CD4-positive, alpha-beta T cell treated with Interleukin-12 subunit alpha and Interleukin-12 subunit beta, for 1 hour (primary cell): ENCODE data around the gene FN1.

Experiments
- DNase-seq: peaks from one replicate; pipeline ENCODE4 v3.0.0-alpha.2; 2020

FN1 gene

DNA sequence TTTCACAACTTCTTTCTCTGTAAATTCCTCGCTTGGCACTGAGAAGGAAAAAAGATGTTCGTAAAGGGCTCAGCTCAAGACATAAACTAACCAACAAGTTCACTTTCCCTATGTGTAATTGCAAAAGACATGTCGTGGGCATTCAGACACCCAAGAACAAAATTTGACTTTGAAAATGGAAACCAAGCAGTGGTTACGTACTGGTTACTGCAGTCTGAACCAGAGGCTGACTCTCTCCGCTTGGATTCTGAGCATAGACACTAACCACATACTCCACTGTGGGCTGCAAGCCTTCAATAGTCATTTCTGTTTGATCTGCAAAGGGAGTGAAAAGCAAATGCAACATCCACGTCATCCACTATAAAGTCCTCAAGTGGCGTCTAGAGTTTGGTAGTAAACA lies 53.9 kb downstream of the FN1 start:
- no peak for DNase-seq

DNA sequence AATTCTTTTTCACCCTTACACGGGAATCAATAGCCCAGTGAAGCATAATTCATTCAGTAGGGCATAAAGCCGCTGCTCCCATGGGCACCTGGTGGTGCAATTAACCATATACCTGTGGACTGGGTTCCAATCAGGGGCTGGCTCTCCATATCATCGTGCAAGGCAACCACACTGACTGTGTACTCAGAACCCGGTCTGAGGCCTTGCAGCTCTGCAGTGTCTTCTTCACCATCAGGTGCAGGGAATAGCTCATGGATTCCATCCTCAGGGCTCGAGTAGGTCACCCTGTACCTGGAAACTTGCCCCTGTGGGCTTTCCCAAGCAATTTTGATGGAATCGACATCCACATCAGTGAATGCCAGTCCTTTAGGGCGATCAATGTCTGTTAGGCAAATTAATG lies 55.2 kb downstream of the FN1 start:
- DNase-seq = no peak

DNA sequence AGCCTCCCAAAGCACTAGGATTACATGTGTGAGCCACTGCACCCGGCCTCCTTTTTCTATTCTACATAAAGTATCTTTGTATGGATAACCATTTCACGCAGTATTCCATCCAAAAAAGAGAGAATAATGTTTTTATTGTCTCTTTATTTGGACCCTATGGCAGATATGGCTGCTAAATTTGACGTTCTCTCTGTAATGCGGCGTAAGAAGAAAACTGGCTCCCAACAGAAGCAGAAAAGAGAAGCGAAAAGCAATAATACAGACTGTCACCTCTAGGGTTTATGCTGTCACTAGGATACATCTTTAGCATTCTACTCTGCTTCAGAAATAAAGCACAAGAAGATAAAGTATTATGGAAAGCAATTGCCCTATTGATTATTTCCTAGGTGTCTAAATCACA lies 55.9 kb downstream of the FN1 start:
- no peak for DNase-seq

- DNase-seq = no peak
Observed at GRCh38 chr2:215379039-215379438, 56.8 kb downstream of the FN1 start.

DNA sequence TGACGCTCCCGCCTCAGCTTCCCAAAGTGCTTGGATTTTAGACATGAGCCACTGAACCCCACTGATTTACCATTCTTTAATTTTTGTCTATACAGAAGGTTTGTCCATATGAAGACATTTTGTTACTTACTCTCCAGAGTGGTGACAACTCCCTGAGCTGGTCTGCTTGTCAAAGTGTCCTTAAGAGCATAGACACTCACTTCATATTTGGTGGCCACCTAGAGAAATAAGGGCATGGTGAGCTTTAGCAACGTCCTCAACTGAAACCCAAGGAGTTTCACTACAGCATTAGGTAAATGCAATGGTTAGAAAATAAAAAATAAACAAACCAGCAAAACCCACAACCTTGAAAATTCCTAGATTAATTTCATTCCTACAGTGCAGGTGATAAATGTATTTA lies 57.8 kb downstream of the FN1 start:
- no peak for DNase-seq

DNA sequence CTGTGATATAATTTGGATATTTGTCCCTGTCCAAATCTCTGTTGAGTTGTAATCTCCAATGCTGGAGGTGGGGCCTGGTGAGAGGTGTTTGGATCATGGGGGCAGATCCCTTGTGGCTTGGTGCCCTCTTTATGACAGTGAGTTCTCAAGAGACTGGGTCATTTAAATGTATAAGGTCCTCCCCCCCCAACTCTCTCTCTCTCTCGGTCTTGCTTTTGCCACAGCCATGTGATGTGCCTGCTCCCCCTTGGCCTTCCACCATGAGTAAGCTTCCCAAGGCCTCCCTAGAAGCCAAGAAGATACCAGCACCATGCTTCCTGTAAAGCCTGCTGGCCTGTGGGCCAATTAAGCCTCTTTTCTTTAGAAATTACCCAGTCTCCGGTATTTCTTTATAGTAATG lies 58.6 kb downstream of the FN1 start:
- DNase-seq = no peak

DNA sequence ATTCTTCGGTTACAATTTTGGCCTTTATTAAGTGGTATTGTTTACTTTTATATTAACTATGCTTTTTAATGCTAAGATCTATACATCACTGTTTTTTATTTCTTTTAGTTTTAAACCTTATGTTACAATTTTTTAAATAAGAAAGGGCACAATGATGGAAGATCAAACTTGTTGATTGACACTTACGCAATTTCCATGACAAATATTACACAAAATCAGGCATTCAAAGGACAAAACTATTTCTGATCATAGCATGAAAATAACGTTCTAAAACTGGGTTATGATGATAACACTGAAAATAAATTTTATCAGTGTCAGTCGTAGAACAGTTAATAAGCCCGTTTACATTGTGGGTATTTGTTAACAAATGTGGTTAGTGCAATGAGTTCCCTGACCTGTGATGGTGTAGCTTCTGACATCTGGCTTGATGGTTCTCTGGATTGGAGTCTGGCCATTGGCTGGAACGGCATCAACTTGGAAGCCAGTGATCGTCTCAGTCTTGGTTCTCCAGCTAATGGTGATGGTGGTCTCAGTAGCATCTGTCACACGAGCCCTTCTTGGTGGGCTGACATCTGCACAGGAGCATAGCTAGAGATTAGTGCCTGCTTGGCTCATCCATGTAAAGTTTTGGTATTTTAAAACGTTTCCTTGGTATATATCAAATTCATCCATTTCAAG lies 59.6 kb downstream of the FN1 start:
- no peak for DNase-seq

- DNase-seq = no peak
Observed at GRCh38 chr2:215375467-215375830, 60.4 kb downstream of the FN1 start.

DNA sequence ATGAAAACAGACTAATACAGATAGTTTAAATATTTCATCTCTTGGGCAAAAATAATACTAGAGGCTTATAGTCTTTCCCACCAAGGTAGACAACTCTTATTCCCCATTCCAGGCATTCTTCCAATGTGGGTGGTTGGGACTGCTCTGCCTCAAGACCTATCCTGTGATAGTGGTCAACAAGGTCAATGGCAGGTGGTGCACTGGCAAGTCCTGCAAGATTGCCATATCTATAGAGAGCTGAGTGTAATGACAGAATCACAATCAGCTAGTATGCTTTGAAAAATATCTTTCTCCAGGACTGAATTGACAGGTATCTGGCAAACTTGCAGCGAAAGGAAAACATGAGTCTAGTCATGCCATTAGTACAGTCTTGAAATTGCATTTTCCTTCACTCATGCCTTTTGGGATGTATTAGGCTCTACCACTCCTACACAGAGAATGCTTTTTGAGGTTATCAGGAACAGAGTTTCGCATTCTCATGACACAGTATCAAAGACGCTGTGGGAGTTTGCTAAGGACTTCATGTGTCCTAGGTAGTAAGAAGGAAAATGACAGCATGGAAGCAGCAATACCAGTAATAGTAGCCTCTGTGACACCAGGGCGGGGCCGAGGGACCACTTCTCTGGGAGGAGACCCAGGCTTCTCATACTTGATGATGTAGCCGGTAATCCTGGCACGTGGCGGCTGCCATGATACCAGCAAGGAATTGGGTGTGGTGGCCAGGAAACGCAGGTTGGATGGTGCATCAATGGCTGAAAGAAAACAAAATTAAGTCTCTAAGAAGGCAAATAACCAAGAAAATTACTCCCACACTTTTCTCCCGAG lies 61.0 kb downstream of the FN1 start:
- no peak for DNase-seq

DNA sequence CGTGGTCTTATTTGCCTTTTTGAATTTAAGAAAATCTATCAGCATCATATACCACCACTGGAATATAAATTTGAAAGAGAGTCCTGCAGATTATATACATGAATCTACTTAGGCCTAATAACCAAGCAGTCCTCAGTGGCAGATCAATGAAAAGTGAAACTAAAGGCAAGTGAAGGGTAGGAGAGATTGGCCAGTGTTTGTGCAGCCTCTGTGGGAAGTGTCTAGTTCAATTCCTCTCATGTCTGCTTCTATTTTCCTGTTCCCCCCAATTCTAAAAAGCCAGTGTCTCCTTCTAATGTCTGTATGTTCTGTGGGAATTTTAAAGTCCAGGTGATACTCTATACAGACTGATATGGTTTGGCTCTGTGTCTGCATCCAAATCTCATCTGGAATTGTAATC lies 61.9 kb downstream of the FN1 start:
- DNase-seq = no peak

- DNase-seq = no peak
Observed at GRCh38 chr2:215372968-215373649, 62.8 kb downstream of the FN1 start.

- DNase-seq = no peak
Observed at GRCh38 chr2:215371915-215372897, 63.7 kb downstream of the FN1 start.

- DNase-seq = no peak
Observed at GRCh38 chr2:215370112-215370965, 65.5 kb downstream of the FN1 start.

- DNase-seq = no peak
Observed at GRCh38 chr2:215369181-215369760, 66.6 kb downstream of the FN1 start.

DNA sequence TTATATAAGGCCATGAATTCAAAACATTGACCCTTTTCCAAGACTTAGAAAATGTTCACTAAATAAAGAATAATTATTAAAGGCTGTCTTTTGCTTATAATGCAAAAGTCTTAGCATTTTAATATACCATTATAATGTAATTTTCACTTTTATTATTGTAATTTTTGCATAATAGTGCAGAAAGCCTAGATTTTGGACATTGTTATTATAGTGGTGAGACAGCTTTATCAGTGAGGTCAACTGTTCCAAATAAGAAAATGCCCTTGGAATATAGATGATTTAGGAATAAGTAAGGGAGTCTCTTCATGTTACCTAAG lies 67.4 kb downstream of the FN1 start:
- DNase-seq = no peak

DNA sequence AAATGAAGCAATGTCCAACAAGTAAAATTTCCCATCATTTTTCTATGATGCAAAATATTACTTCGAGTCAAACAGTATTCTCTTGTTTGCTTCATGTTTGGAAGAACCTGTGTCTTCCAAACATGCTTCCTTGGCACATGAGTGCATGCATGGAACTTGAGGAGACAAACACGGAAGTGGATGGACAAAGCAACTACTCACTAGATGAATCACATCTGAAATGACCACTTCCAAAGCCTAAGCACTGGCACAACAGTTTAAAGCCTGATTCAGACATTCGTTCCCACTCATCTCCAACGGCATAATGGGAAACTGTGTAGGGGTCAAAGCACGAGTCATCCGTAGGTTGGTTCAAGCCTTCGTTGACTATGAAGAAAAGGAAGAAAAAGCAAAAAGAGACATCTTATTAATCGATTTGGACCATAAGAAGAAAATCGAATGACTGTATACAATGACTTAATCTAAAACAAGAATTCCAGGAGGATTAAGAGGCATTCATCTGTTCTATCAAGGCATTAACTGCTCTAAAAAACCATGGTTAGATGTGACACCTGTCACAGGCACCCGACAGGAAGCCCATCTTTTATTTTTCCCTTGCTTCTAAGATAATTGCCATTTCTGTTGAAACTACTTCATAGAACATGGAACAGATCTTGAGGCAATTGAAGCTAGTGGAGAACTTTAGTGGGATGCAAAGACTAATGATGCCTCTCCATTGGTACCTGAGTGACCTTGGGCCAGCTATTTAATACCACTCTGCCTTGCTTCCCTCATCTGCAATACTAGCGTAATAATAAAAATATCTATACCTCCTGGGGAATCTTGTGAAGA lies 68.0 kb downstream of the FN1 start:
- DNase-seq = no peak

GRCh38 chr2:215366440-215367032 lies 69.3 kb downstream of the FN1 start:
- no peak for DNase-seq

DNA sequence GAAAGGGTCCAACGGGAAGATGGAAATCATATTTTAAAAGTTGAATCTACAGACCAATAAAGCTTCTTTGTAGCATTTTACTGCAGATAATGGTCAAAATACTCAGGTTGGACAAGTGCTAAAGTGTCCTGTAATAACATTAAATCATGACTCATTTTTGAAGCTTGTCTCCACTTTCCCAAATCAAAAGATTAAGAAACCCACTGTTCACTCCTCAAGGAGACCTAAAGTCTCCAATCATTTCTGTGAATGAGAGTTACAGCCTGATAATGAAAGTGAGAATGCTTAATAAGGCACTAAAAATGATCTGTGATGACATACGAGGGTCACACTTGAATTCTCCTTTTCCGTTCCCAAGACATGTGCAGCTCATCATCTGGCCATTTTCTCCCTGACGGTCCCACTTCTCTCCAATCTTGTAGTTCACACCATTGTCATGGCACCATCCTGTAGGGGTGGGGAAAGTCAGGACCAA lies 70.6 kb downstream of the FN1 start:
- DNase-seq = no peak

- no peak for DNase-seq
Observed at GRCh38 chr2:215364157-215365155, 71.4 kb downstream of the FN1 start.
